ENCODE measurements around the gene C4A. TPM values are rescaled to one million over a fixed set of nuclear protein-coding genes. Genes with fewer than 3 reads are reported as not detected.

Gene C4A
- total and polyA plus RNA-seq, 2 of the 4 experiments (the other 2 are of a cell fraction): 0.90 to 3.8 TPM

GRCh38 chr6:31948753-31949413 is 33.0 kb upstream of the C4A start:
- H3K4me1 ChIP-seq (ENCODE audit: control insufficient read depth, insufficient read depth, low read length): peaks cover 22% of the 10 kb centered on the region
- H2BK5ac ChIP-seq (ENCODE audit: low read depth, low read length, poor library complexity, severe bottlenecking): no peak overlapping the region
- 0 out of 2 replicates have a peak, but pooled peaks cover 5% of the 10 kb centered on the region for H4K20me1 ChIP-seq (ENCODE audit: insufficient read depth, low read length)
- H2AK5ac ChIP-seq (ENCODE audit: low read depth, low read length): peak overlapping the region; percentile 47; the same call in 1 of the 2 replicates
- no peak overlapping the region for H3K23ac ChIP-seq (ENCODE audit: low read depth, low read length)
- H3K9ac ChIP-seq (ENCODE audit: low read depth, low read length): no peak overlapping the region
- H2BK120ac ChIP-seq (ENCODE audit: low read depth, low read length): no peak overlapping the region
- in situ Hi-C loops (cut with MboI; ENCODE audit: low sequenced_read_pairs): loop anchor here (5.0 to 10.0 kb wide), 2 partner anchors 37 to 264 kb away; partner anchors contain the start of gene LY6G5C
- H2BK15ac ChIP-seq (ENCODE audit: low read depth, low read length): no peak overlapping the region
- TF ChIP-seq MAZ (IDR thresholded peaks at IDR 0.05; ENCODE audit: borderline replicate concordance, low read depth, low read length) (no peak), RCOR1 (IDR thresholded peaks at IDR 0.05; ENCODE audit: insufficient replicate concordance, low read length) (no peak), CEBPB (IDR thresholded peaks at IDR 0.05; ENCODE audit: low read depth, low read length) (peak; percentile 71)
- peak; percentile 50 for DNase-seq
- peaks cover 25% of the 10 kb centered on the region for H3K36me3 ChIP-seq (ENCODE audit: control insufficient read depth, insufficient read depth, low read length)
- no peak overlapping the region for H4K91ac ChIP-seq (ENCODE audit: insufficient read depth, low read depth, low read length)
- no peaks in the 10 kb centered on the region for H3K9me3 ChIP-seq (ENCODE audit: control insufficient read depth, insufficient read depth, low read length)
- no peak overlapping the region for H3K56ac ChIP-seq (ENCODE audit: extremely low read depth, insufficient read depth, low read length)
- POLR2A ChIA-PET (ENCODE audit: unreplicated experiment): no interaction called here
- no peak overlapping the region for H3K4me3 ChIP-seq (ENCODE audit: insufficient read depth, low read depth, low read length)
- H3K27ac ChIP-seq (ENCODE audit: insufficient read depth, low read length): no peak overlapping the region
- no peaks in the 10 kb centered on the region for H3K79me1 ChIP-seq (ENCODE audit: low read depth in 1 of 2, low read length in 2 of 2)
- H3K27me3 ChIP-seq (ENCODE audit: control insufficient read depth, insufficient read depth, low read length): no peaks in the 10 kb centered on the region
- intact Hi-C loops (cut with micrococcal nuclease): no loop called here
- dilution Hi-C loops (cut with HindIII; ENCODE audit: low sequenced_read_pairs, unreplicated experiment): no loop called here
- ATAC-seq (ENCODE audit: low read depth): no peak
- H3K18ac ChIP-seq (ENCODE audit: low read depth, low read length): no peak overlapping the region
- H3K9me1 ChIP-seq (ENCODE audit: insufficient read depth, low read length): peaks cover 12% of the 10 kb centered on the region
- no peak overlapping the region for H2BK20ac ChIP-seq (ENCODE audit: low read depth, low read length)
- H2AFZ ChIP-seq (replicated peaks; ENCODE audit: low read length, poor library complexity): no peak overlapping the region
- no peak overlapping the region for H4K8ac ChIP-seq (ENCODE audit: low read depth in 2 of 2, low read length in 2 of 2)
- CTCF ChIA-PET: interaction anchor here (0.5 kb wide), 1 partner anchor 190 kb away, joined by 4 read pairs; no protein-coding TSS in a partner anchor
- H3K4me2 ChIP-seq (ENCODE audit: low read depth, low read length): no peak overlapping the region
- WGBS, 2 experiments (ENCODE audit: extremely low coverage in 2 of 2, insufficient read length in 1 of 2): no CpG with 5 or more reads among the region's 6 CpGs
- no peak overlapping the region for H3K14ac ChIP-seq (replicated peaks; ENCODE audit: low read depth, low read length)
- H2AK9ac ChIP-seq (replicated peaks; ENCODE audit: low read depth, low read length, poor library complexity): peak overlapping the region; percentile 57
- no TSS peak for BruUV-seq (replicated peaks)
- peak overlapping the region; percentile 21 for H3K4ac ChIP-seq (ENCODE audit: low read depth, low read length)
- H4K5ac ChIP-seq (ENCODE audit: low read depth, low read length): no peak overlapping the region
